ENCODE data around the gene ZNF726. TPM values are rescaled to one million over a fixed set of nuclear protein-coding genes. Genes with fewer than 3 reads are reported as not detected.
A peak's percentile ranks its signal among the peaks of the same experiment; 100 is the strongest.
"Not testable (repeated sequence)": the region's sequence is repeated elsewhere in the genome, so short reads cannot be mapped to it uniquely, and the experiment has no call there.

ZNF726 gene
- total RNA-seq = 10 to 100 TPM in 1 of 2 donors, 1 to 10 TPM in 1; 9.2 to 14.9 TPM

DNA sequence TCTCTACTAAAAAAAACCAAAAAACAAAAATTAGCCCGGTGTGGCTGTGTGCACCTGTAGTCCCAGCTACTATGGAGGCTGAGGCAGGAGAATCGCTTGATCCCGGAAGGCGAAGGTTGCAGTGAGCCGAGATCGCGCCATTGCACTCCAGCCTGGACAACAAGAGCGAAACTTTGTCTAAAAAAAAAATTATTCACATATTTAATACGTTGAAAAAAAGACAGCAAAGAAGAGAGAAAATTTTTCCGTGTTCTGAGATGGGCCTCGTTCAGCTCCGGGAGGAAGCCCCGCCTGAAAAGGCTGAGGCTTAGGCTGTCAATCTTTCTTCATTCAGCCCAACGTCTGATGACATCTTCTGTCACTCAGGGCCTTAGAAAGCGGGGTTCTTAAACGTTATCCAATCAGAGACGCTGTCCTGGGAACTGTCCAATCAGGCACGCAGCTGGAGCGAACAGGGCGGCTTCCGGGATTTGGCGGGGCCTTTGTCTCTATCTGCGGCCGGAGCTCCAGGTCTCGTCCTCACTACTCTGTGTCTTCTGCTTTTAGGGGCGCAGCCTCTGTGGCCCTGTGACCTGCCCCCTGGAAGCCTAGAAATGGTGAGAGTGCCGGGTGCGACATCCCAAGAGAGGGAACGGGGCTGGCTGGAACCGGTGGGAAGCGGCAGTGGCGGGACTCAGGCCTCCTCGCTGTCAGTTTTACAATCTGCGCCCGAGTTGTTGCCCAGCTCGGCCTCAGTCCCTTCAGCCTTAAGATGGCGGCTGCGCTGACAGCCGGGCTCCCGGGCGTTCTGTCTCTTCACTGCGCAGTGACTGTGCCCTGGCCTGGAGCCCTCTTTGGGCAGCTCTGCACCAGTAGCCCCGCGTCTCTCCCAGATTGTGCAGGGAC is at the start of gene ZNF726:
ZNF726 (plus strand) TSS at position 485 of the 885 bp plus-strand sequence; CDS start at position 594, 109 bp downstream.
- peak; percentile 90 for DNase-seq (ENCODE audit: low spot score)
- no peaks in the 10 kb centered on the region for H3K9me3 Mint-ChIP-seq
- peak within 1 kb of the TSS; percentile 78 to 84 for H3K27ac Mint-ChIP-seq
- peaks cover 15% of the 10 kb centered on the region for H3K36me3 Mint-ChIP-seq
- H3K4me3 Mint-ChIP-seq = peak within 1 kb of the TSS; percentile 89
- peaks cover 0 to 4% of the 10 kb centered on the region in 2 donors for H3K4me1 Mint-ChIP-seq (ENCODE audit: low read depth in 2 of 2)
- peak; percentile 97 to 99 for ATAC-seq
- peaks cover 0 to 6% of the 10 kb centered on the region in 2 donors for H3K27me3 Mint-ChIP-seq

DNA sequence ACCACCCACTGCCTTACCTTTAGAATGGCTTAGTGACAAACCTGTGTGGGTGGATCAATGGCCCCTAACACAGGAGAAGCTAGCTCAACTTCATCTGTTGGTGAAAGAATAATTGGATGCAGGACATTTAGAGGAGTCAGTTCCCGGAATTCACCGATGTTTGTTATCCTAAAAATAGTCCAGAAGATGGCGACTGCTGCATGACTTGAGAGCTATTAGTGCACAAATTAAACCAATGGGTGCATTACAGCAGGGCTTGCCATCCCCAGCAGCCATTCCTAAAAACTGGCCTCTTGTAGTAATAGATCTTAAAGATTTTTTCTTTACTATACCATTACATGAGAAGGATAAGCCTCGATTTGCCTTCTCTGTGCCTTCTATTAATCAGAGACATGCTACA is 46.8 kb upstream of the ZNF726 start:
- no peaks in the 10 kb centered on the region for H3K4me1 Mint-ChIP-seq (ENCODE audit: low read depth in 2 of 2)
- peaks cover 5% of the 10 kb centered on the region for H3K9me3 Mint-ChIP-seq
- no peaks in the 10 kb centered on the region for H3K36me3 Mint-ChIP-seq
- no peak overlapping the region for H3K4me3 Mint-ChIP-seq
- DNase-seq (ENCODE audit: low spot score) (no peak), ATAC-seq (no peak)
- H3K27ac Mint-ChIP-seq = no peak overlapping the region
- H3K27me3 Mint-ChIP-seq = no peaks in the 10 kb centered on the region

DNA sequence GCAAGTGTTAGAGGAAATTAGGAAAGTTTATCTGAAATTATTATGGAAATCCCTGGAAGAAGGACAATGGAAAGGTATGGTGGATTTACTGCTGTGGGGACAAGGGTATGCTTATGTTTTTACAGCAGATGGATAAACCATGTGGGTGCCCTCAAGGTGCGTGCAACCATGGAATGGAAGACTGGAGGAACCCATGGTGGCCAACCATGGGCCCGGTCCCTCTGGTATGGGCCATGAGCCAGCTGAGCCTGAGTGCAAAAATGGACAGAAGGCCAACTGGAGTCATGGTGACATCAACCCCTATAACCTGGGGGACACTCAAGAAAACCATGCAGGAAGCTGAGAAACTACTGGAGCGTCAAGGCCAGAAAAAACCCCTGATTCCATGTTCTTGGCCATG is 46.1 kb upstream of the ZNF726 start:
- ATAC-seq (no peak), DNase-seq (ENCODE audit: low spot score) (no peak)
- no peaks in the 10 kb centered on the region for H3K4me1 Mint-ChIP-seq (ENCODE audit: low read depth in 2 of 2)
- no peak overlapping the region for H3K27ac Mint-ChIP-seq
- H3K4me3 Mint-ChIP-seq = no peak overlapping the region
- H3K27me3 Mint-ChIP-seq = no peaks in the 10 kb centered on the region
- H3K36me3 Mint-ChIP-seq = no peaks in the 10 kb centered on the region
- peaks cover 5% of the 10 kb centered on the region for H3K9me3 Mint-ChIP-seq

DNA sequence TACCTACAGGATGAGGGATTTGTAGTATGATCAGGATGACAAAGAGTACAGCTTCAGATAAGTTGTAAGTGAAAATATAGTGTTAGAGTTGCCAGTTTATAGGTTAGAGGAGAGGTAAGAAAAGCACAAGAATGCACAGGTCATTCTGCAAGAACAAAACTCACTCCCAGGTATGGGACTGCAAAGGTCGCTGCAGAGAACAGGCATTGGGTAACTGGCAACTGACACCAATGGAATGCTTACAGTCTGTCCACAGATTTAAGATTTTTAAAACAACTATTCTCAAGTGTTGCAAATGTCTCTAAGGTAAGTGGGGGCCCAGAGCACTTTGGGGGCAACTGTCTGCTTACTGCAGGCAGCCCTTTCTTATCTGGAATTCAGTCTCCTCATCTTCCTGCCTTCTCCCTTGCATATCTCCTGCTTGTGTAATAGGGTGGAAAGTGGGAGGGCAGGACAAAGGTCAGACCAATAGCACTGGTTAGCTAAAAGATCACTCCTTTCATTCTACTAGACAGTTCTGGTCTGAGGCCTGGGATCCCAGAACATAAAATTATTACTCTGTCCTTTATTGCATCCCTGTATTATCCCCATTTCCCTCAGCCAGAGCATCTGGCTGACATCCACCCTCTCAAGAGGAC is 42.3 kb upstream of the ZNF726 start:
- DNase-seq (ENCODE audit: low spot score) (no peak), ATAC-seq (no peak)
- Mint-ChIP-seq H3K27ac (no peak overlapping the region), H3K4me3 (no peak overlapping the region), H3K4me1 (ENCODE audit: low read depth in 2 of 2) (no peaks in the 10 kb centered on the region), H3K9me3 (peaks cover 5% of the 10 kb centered on the region), H3K27me3 (no peaks in the 10 kb centered on the region), H3K36me3 (no peaks in the 10 kb centered on the region)

DNA sequence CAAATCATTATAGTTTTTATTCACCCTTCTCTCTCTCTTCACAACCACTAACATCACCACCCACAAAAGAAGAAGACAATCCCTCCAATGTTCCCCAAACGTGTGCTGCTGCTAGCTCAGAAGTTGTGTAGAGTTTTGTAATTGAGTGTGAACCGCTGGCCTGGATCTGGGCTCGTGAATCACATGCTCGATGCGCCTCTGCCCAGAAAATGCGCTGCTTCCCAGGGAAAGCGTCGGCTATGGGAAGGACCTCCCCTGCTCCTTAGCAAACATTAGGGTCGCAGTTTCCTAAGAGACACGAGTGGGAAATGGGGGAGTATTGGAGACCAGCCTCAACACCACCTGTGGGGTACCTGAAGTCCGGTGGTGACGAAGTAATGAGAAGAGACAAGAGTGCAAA is 38.4 kb upstream of the ZNF726 start:
- DNase-seq (ENCODE audit: low spot score) (no peak), ATAC-seq (no peak)
- Mint-ChIP-seq H3K9me3 (peaks cover 27% of the 10 kb centered on the region), H3K36me3 (peaks cover 19% of the 10 kb centered on the region), H3K4me1 (ENCODE audit: low read depth in 2 of 2) (peaks cover 0 to 5% of the 10 kb centered on the region in 2 donors), H3K27me3 (peaks cover 3 to 35% of the 10 kb centered on the region in 2 donors), H3K4me3 (no peak overlapping the region), H3K27ac (no peak overlapping the region)

DNA sequence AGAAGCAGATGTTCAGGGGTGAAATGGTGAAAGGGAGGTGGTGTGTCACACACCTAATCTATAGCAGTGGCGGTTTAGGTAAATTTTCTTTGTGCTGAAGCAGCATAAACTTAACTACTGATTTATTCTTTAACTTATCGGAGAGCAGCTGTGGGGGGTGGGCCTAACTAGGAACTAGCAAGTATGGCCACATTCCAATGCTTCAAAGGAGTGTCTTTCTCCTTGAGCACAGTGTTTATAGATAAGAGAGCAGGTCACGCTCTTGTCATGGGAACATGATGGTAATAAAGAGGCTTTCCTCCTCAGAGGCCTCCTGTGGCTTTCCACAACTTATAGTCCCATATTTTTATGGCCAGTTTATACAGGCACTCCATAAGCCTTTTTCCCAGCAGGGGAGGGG is 37.9 kb upstream of the ZNF726 start:
- H3K9me3 Mint-ChIP-seq = peaks cover 26% of the 10 kb centered on the region
- H3K4me3 Mint-ChIP-seq; H3K4me1 Mint-ChIP-seq (ENCODE audit: low read depth in 2 of 2); H3K27ac Mint-ChIP-seq; DNase-seq (ENCODE audit: low spot score); ATAC-seq: not testable (repeated sequence)
- peaks cover 3 to 38% of the 10 kb centered on the region in 2 donors for H3K27me3 Mint-ChIP-seq
- peaks cover 19% of the 10 kb centered on the region for H3K36me3 Mint-ChIP-seq

DNA sequence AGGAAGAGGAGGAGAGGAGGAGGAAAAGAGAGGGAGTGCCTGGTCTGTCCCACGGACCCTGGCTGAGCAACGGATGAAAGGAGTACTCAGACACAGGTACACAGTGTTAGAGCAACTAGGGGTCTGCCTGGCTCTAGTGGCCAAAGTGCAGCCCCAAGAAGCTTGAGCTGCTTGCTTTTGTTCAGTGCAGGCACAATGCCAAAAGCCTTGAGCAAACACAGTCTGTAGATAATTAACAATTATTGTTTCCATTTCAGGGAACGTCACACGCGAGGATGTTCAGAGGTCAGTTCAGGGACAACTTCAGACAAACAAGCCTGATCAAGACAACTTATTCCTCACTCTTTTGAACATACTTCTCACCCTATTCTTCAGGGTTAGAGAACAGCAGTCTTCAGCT is 32.2 kb upstream of the ZNF726 start:
- H3K27me3 Mint-ChIP-seq = peaks cover 3 to 38% of the 10 kb centered on the region in 2 donors
- H3K4me3 Mint-ChIP-seq = no peak overlapping the region
- H3K4me1 Mint-ChIP-seq (ENCODE audit: low read depth in 2 of 2) = peaks cover 0 to 5% of the 10 kb centered on the region in 2 donors
- DNase-seq (ENCODE audit: low spot score) = no peak
- ATAC-seq = no peak
- H3K36me3 Mint-ChIP-seq = peaks cover 19% of the 10 kb centered on the region
- H3K27ac Mint-ChIP-seq = no peak overlapping the region
- peaks cover 37% of the 10 kb centered on the region for H3K9me3 Mint-ChIP-seq

DNA sequence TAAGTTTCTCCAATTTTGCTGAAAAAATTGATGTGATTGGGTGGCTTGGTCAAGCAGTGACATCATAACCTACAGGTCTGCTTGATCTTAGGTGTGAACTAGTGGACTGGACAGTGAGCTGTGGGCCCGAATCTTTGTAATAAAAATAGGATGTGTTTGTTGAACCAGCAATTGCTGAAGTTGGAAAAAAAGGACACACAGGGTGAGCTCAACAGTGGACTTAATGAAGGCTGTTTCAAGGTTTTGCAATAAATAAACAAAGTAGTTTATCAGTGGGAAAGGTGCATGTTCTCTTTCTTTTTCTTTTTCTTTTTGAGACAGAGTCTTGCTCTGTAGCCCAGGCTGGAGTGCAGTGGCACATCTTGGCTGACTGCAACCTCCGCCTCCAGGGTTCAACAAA is 30.3 kb upstream of the ZNF726 start:
- H3K27me3 Mint-ChIP-seq = peaks cover 3 to 22% of the 10 kb centered on the region in 2 donors
- no peak for DNase-seq (ENCODE audit: low spot score)
- H3K36me3 Mint-ChIP-seq = peaks cover 7% of the 10 kb centered on the region
- H3K27ac Mint-ChIP-seq = no peak overlapping the region
- H3K9me3 Mint-ChIP-seq = peaks cover 30% of the 10 kb centered on the region
- no peak for ATAC-seq
- H3K4me1 Mint-ChIP-seq (ENCODE audit: low read depth in 2 of 2) = no peaks in the 10 kb centered on the region
- no peak overlapping the region for H3K4me3 Mint-ChIP-seq

DNA sequence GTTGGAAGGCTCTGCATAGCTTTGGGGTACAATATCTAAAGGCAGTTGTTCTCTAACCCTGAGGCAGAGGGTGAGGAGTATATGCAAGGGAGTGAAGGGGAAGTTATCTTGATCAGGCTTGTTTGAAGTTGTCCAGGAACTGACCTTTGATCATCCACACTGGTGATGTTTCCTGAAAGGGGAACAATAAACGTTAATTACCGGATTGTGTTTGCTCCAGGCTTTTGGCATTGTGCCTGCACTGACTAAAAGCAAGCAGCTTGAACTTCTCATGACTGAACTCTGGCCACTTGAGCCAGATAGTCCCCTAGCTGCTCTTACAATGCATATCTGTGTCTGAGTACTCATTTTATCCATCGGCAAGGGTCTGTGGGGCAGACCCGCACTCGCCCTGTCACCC is 27.0 kb upstream of the ZNF726 start:
- Mint-ChIP-seq H3K27me3 (no peaks in the 10 kb centered on the region), H3K36me3 (no peaks in the 10 kb centered on the region), H3K27ac (no peak overlapping the region), H3K9me3 (peaks cover 13% of the 10 kb centered on the region), H3K4me3 (no peak overlapping the region), H3K4me1 (ENCODE audit: low read depth in 2 of 2) (no peaks in the 10 kb centered on the region)
- ATAC-seq = no peak
- DNase-seq (ENCODE audit: low spot score) = no peak

DNA sequence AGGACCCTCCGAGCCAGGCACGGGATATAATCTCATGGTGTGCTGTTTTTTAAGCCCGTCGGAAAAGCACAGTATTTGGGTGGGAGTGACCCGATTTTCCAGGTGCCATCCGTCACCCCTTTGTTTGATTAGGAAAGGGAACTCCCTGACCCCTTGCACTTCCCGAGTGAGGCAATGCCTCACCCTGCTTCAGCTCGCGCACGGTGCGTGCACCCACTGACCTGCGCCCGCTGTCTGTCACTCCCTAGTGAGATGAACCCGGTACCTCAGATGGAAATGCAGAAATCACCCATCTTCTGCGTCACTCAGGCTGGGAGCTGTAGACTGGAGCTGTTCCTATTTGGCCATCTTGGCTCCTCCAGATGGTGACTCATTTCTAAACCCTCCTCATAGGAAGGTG is 18.6 kb upstream of the ZNF726 start:
- not testable (repeated sequence) for H3K4me1 Mint-ChIP-seq (ENCODE audit: low read depth in 2 of 2); H3K27me3 Mint-ChIP-seq; H3K9me3 Mint-ChIP-seq; H3K4me3 Mint-ChIP-seq; H3K27ac Mint-ChIP-seq; ATAC-seq; DNase-seq (ENCODE audit: low spot score); H3K36me3 Mint-ChIP-seq

DNA sequence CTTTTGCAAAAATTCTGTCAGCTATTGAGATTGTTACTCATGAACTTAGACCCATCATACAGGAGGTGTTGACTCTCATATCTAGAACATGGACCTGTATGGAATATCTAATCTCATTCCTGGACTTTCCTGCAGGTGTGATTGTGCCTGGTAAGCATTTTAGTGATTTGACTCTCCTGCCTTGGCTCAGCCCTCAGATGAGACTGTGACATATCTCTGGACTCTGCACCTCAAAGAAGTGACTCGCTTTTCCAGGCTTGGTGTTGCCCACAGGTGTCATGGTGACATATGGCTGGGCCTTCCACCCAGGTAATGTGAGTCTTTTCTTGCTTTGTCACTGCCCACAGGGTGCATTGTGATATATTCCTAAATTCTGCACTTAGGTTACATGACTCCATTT is 17.8 kb upstream of the ZNF726 start:
- DNase-seq (ENCODE audit: low spot score) = no peak
- H3K27ac Mint-ChIP-seq = no peak overlapping the region
- H3K36me3 Mint-ChIP-seq = no peaks in the 10 kb centered on the region
- H3K4me1 Mint-ChIP-seq (ENCODE audit: low read depth in 2 of 2) = no peaks in the 10 kb centered on the region
- no peak overlapping the region for H3K4me3 Mint-ChIP-seq
- no peaks in the 10 kb centered on the region for H3K27me3 Mint-ChIP-seq
- H3K9me3 Mint-ChIP-seq = peaks cover 4% of the 10 kb centered on the region
- ATAC-seq = no peak

DNA sequence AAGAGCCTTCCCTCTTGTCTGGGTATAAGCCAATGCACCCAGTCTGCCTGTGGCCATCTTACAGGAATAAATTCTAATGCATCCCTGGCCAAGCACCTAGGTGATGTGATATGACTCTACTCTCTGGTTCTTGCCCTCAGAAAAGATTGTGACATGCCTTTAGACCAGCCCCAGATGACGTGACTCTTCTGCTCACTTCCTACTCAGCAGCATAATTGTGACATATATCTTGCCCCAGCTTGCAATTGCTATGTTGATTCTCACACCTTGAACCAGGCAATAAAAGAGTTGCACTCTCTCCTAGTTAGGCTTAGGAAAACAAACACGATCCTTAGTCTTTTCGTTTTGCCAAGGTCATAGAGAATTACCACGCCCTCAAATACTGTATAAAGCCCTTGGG is 13.3 kb upstream of the ZNF726 start:
- ATAC-seq = no peak

DNA sequence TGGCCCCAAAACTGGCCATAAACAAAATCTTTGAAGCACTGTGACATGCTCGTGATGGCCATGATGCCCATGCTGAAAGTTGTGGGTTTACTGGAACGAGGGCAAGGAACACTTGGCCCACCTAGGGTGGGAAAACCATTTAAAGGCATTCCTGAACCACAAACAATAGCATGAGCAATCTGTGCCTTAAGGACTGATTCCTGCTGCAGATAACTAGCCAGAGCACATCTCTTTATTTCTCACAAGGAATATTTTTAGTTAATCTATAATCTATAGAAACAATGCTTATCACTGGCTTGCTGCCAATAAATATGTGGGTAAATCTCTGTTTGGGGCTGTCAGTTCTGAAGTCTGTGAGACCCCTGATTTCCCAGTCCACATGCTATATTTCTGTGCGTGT is 10.3 kb upstream of the ZNF726 start:
- no peak overlapping the region for H3K27ac Mint-ChIP-seq
- DNase-seq (ENCODE audit: low spot score) = no peak
- H3K4me3 Mint-ChIP-seq = no peak overlapping the region
- ATAC-seq = no peak
- no peaks in the 10 kb centered on the region for H3K4me1 Mint-ChIP-seq (ENCODE audit: low read depth in 2 of 2)
- peaks cover 0 to 2% of the 10 kb centered on the region in 2 donors for H3K27me3 Mint-ChIP-seq
- peaks cover 8% of the 10 kb centered on the region for H3K9me3 Mint-ChIP-seq
- H3K36me3 Mint-ChIP-seq = no peaks in the 10 kb centered on the region

More for the DNA sequence above, 13.3 kb upstream of the ZNF726 start:
- no peak overlapping the region for H3K27ac Mint-ChIP-seq
- peaks cover 0 to 2% of the 10 kb centered on the region in 2 donors for H3K27me3 Mint-ChIP-seq
- H3K36me3 Mint-ChIP-seq = no peaks in the 10 kb centered on the region
- DNase-seq (ENCODE audit: low spot score) = no peak
- H3K9me3 Mint-ChIP-seq = peaks cover 12% of the 10 kb centered on the region
- H3K4me3 Mint-ChIP-seq = no peak overlapping the region
- no peaks in the 10 kb centered on the region for H3K4me1 Mint-ChIP-seq (ENCODE audit: low read depth in 2 of 2)

DNA sequence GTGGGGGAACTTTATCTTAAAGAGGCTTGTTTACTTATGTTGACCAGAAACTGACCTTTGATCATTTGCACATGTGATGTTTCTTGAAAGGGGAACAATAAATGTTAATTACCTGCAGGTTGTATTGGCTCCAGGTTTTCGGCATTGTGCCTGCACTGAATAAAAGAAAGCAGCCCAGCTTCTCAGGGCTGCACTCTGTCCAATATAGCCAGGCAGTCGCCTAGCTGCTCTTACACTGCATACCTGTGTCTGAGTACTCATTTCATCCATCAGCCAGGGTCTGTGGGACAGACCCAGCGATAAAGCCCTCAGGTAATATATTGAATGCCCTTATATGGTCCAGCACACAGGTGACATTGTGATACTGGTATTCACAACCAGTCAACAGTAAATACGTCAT is 8.9 kb upstream of the ZNF726 start:
- ATAC-seq = no peak
- Mint-ChIP-seq H3K27me3 (peaks cover 2 to 6% of the 10 kb centered on the region in 2 donors), H3K4me3 (no peak overlapping the region), H3K9me3 (peaks cover 8% of the 10 kb centered on the region), H3K4me1 (ENCODE audit: low read depth in 2 of 2) (no peaks in the 10 kb centered on the region), H3K36me3 (no peaks in the 10 kb centered on the region), H3K27ac (no peak overlapping the region)
- DNase-seq (ENCODE audit: low spot score) = no peak
